SKM-1 (cell line): ENCODE results near the gene EEF1AKMT2.
A peak's percentile ranks its signal among the peaks of the same experiment; 100 is the strongest.
"Not testable (repeated sequence)": the region's sequence is repeated elsewhere in the genome, so short reads cannot be mapped to it uniquely, and the experiment has no call there.

ENCODE experiments used
- DNase-seq: peaks from one replicate; lab custom pipeline; 2025; ENCODE audit not compliant: unreplicated experiment; lab: John Stamatoyannopoulos, UW

The EEF1AKMT2 gene

DNA sequence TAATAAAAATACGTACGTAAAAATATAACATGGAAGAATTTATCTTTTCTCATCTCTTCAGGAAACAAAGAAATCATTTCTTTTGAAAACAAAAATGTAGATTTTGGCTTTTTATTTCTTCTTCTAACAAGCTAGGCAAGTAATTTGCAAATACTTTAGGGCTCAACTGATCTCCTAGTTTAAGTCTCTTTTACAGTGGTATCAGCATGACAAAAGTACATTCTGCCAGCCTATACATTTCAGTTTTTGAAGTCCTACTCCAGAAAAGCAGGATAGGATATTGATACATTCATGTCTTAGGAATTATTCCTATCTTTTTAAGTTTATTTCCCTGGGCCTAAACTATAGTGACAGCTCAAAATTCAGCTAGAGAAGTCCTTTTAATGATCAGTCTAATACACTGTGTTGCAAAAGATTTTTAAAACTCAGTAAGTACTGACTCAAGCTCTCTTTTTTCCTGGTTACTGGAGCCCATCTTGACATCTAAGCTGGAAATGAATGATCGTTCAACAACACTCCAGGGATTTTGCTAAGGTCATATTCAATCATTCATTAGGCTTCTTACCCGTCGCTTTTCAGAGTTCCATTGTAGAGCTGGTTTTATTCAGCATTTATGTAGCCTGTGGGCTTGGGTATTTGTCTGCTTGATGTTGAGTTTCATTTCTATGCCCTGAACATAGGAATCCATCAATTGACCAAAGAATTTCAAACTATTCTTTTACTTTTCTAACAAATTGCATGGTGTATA, 35.4 kb downstream of the EEF1AKMT2 start:
- DNase-seq: no peak

DNA sequence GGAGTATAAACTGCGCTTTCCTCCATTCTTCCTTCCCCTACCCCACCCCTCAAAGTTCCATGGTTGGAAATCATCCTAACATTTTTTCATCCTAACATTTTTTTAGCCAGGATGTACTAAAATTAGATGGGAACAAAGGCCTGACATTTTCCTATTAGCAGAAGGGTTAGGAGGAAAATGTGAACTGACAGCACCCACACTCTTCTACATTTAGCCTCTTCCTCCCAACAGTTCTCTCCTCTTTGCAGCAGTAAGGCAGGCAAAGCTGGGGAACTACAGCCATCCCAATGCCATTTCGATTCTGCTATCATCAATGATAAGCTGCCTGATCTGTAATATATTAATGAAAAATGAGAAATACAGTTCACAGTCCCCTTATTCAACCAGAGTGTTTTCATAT, 36.1 kb downstream of the EEF1AKMT2 start:
- no peak for DNase-seq

DNA sequence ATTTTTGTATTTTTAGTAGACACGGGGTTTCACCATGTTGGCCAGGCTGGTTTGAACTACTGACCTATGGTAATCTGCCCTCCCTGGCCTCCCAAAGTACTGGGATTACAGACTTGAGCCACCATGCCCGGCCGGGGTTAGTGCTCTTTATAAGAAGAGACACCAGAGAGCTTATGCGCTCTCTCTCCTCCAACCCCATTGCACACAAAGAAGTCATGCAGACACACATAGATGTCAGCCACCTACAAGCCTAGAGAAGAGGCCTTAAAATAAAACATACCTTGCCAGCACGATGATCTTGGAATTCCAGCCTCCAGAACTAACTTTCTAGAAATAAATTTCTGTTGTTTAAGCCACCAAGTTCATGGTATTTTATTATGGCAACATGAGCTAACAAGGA, 37.5 kb downstream of the EEF1AKMT2 start:
- DNase-seq: no peak

DNA sequence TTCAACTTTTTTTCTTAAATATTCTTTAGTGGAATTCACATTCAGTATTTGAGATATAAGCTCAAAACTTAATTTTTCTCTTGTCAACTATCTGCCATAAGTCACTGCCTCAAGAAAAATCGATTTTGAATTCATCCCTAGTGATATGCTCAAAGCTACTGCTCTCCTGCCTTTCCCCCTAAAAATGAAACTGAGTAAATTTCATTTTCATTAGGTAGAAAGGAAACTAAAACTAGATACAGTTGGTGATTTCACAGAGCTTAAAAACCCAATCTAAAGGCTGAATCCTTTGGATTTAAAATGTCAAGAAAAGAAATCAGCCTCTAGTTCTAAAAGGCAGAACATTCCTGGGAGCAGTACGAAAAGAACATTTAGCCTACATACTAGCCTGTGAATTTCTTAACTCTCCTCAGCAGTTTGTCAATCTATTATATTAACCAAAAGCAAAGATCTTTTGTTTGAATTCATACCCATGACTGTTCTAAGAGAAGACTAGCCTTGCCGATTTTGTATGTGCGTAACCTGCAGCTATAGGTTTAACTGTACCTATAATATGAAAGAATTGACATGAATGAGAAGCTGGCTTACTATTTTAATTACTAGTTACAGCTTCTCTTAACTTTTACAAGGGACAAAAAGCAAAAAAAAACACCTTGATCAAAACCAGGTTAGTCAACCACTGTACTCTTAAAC, 42.6 kb downstream of the EEF1AKMT2 start:
- DNase-seq: no peak

DNA sequence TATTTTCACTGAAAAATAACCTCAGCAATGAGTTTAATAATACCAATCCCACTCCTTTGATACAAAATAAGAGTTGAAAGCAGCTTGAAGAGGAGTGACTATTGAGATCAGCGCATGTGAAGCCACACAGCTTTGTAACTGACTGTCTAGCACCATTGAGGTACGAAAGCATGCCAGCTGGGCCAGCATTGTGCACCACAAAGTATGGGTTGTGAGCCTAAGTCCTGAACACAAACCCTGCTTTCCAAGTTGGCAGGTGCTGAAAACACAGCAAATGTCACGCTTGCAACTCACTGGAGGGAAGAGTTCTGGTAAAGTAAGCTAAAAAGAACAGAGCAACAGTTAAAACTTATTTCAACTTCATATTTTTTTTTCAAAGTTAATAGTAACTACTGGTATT, 43.5 kb downstream of the EEF1AKMT2 start:
- no peak for DNase-seq

DNA sequence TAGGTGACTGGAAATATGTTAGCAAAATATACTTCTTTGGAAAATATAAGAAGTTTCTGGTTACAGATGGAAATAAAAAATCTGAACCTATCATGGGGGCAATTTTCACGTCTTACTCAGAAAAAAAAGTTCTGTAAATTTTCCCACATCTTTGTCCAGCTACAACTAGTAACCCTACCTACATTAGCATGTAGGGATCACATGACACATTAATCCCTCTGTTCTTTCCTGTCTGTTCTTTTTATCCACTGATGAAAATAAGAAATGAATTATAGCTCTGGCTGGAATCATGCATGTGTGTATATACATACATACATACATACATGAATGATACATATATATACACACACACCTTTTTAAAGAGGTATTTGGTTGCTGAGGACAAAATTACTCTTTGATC, 43.9 kb downstream of the EEF1AKMT2 start:
- no peak for DNase-seq

DNA sequence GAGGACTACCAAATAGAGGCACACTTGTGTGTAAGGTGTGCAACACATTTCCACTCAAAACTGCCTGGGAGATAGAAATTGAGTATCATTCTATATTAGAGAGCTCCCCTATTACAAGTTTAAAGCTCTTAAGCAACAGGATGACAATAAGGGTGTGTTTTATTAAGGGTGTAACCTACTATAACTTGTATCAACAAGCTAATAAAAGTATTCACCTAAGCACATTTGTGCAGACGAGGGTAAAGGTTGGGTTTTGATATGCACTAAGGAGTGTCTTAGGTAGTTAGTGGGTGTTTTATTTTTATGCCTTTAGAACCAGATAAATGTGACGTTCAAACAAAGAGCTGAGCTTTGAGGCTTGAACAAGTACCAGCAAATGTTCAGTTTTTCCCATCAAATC, 44.7 kb downstream of the EEF1AKMT2 start:
- no peak for DNase-seq

DNA sequence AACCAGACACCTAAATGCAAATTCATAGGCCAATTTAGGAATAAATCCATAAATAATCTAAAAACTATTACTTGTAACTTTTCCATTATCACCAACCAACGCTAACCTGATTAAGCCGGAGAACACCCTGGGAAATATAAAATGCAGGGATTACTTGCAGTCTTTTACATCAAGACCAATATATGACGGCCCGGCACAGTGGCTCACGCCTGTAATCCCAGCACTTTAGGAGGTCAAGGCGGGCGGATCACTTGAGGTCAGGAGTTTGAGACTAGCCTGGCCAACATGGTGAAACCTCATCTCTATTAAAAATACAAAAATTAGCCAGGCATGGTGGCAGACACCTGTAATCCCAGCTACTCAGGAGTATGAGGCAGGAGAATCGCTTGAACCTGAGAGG, 45.2 kb downstream of the EEF1AKMT2 start:
- DNase-seq: not testable (repeated sequence)

DNA sequence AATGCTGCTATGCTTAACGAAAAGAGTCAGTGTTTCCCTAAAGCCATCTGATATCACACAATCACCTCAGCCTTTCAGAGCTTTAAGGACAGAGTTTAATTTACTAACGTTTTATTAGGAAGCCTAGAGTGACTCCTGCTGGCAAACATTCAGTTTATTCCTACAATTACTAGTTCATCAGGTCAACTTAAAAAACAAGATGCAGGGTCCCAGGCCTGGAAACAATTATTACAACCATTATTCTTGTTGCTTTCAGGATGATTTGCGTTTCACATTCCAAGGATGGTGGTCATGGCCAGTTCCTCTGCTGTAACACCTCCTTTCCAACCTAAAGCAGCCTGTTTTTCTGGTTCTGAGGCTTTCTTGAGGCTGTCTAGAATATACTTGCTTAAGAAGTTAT, 46.0 kb downstream of the EEF1AKMT2 start:
- peak; percentile 20 for DNase-seq

DNA sequence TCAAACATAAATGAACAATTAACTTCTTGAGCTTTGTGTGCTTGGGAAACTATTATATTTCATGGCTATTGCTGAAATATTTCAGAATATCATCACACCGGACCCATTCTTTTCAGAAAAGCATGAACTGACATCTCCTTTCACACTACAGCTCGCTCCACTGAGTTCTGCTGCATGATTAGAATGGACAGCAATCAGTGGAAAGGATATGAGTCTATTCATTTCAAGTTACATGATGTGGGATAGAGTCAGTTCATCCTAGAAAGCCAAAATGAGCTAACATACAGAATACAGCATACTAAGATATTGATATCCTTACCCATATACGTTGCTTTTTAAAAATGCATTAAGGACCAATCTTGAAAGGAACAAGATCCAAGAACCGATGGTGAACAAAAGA, 46.4 kb downstream of the EEF1AKMT2 start:
- DNase-seq: no peak

DNA sequence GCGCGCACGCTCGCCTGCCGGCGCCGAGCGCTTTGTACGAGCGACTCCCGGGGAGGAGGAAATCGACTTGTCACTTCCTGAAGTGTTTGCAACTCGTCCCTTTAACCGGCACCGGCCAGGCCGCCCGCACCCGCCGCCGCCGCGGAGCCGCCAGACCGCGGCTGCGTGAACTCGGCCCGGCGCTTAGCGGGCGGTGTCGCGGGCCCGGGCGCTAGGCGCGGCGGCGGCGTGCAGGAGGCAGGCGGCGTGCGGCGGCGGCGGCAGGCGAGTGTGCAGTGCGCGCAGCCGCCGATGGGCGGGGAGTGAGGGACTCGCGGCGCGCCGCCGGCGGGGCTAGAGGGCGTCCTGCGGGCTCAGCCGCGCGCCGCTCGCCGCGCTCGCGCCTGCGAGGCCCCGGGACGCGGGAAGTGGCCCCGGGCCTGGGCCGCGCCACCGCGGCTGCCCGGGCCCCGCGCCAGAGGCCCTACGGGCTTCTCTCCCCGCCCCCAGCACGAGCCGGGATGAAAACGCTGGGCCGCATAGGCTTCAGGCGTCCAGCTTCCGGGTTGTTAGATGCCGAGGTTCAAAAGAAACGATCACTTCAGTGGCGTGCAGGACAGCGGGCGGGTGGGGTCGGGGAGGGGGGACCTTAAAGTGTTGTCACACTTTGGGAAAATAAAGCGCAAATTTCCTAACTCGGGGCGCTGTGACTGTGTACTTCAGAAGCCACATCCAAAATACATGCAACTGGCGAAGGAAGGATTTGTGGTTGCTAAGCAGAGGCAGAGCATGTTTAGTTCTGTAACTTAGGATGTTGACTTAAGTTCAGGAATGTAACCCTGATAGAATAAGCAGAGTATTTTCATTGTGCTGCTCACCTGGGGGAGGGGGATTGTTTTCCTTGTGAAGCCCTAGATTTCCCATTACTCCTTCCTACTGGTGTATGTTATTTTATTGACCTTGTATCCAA, 47.3 kb downstream of the EEF1AKMT2 start, which contains the start of gene FAM53B:
Gene FAM53B, minus strand, starts transcription at position 277 of the 949 bp plus-strand sequence. CDS start 37,665 bp downstream, outside the sequence.
- peak; percentile 78 for DNase-seq

DNA sequence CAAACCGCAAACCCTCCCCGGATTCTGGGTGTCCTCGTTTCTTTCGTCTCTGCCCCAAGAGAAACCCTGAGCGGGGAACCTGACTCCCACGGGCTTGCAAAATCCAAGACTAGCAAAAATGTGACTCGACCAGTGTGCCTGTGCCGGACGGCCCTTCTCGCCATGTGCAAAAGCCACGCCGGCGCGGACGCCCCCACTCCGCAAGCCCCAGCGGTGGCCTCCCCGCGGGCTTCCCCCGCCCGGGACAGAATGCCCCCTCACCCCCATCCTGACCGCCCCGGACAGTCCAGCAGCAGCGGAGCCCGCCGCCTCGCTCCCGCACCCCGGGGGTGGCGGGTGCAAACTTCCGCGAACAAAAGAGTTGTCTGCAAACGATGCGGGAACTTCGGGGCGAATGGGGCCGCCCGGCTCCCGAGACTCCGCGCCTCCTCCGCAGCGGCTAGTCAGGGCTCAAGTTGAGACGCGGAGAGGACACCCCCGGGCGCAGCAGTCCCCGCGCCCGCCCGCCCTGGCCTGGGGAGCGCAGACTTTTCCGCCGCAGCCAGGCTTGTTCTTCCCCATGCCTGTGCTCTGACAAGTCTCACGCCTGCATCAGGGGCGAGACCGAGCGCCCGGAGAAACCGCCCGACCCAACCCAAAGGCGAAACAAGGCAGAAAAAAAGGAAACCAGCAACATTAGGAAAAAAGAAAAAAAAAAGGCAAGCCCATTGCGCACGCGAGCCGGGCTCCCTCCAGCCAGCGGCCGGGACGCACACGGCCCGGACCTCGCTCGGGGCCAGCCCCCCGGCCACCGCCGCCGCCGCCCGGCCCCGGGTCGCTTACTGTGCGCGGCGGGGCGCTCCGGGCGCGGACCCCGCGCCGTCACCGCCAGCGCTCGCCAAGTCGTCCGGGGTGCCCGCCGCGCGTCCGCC, 48.2 kb downstream of the EEF1AKMT2 start:
- peak; percentile 13 for DNase-seq

DNA sequence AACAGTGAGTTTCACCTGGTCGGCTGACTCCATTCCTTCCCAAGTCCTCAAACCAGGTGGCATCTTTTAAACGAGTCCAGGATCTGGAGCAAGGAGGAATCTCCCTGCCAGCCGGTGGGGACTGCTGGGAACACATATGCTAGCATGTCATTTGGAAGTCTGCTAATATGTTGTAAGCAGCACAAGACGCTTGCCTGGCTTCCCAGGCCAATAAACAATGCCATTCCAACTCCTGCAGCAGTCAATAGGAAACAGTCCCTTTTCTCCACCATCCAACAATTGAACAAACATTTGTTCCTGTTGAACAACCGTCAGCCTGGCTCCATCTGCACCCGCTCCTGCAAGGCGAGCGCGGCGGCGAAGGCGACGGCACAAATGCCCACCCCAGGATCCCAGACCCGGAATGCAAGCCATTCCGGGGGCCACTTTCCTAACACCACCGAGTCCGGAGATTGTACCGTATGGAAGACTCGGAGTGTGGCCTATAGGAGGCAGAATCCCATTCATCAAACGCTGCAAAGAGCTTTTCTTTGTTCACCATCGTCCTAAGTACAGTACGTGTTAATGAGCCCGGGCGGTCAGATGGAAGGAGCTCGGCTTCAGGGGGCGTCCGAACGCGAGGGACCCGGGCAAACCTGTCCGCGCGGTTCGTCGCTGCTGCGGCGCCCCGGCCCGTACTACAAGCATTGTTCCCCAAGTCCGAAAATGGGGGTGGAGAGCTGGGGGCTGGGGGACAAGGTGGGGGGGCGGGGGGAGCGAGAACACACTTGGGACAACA, 49.1 kb downstream of the EEF1AKMT2 start:
- no peak for DNase-seq

DNA sequence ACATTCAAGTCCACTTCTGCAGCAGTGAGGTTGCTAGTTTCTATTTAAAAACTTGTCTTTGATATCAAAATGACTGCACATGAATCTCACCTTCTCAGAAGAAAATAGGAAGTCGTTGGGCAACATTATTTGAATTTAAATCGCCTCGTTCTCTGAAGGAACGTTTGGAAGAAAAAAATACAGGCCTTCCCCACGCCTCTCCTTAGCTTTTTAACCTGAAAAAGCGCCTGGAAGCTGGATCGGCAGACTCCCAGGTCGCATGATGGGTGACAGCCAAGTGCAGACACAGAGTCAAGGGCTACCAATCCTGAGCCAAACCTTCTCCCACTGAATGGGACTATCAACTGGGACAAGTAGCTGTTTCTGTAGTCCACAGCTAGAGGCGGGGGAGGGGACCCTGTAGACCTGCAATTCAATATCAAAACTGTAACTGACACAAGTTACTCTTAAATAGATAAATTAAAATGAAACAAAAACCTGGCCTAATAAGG, 49.7 kb downstream of the EEF1AKMT2 start:
- DNase-seq: no peak

DNA sequence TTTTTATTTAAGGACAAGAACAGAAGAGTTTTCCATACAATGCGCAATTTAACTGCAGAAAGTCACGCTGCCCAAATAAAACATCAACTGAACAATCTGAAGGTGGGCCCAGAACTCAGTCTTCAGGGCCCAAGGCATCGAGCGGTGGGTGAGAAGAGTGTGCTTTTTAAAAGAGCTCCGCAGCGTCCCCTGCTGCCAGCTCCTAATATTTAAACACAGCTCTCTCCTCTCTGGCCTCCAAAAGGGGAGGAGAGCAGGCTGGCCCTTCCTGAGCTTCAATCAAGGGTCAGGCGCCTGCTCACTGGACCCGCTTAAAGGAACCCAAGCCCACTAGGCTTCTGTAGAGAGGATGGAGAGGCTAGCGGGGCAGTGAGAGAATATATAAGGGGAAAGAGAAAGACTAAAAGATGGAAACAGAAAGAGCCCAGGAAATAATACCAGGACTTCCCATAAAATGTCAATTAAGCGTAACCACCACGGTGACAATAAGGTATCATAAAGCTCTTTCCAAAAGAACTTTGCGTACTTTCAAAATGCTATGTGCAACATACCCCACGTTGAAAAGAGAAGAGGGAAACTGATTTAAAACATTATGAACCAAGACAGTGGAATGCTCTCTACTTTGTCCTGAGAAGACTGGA, 50.3 kb downstream of the EEF1AKMT2 start:
- DNase-seq: peak; percentile 55

DNA sequence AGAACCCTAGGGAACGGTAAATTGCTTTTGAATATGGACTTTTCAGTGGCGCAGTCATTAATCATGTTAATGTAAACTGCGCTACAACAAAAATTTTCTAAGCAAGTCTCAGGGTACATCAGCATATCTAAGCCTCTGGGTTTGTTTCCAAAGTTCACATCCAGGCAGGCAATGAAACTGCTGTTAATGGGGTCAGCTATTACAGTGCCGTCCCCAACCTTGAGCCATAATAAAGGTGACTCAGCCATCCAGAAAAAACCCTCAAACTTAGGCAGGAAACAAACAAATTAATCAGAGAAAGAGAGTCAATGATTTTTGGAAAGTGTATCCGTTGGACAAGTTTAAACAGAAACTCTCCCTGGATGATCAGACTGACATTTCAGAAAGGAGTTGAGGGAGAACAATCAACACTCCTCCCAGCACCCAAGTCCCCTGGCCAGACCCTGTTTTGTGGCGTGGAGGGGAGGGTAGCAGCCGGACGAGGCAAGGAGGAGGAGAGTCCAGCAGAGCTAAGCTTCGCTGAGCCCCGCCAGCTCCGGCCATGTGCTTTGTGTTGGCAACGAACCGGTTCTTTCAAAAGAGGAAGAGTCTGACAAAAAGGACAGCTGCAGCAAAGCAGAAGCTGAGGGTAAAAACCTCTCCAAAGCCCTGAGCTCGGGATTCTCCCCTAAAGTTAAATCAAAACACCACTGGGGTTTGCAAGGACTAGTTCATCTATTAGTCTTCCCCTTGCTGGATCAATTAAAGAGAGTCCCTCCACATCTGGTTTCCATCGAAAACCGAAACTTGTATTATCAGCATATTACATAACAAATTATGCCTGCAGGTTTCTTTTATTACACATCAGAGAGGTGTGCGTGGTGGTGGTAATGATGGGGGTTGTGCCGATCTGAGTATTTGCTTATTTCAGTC, 51.1 kb downstream of the EEF1AKMT2 start:
- peak; percentile 38 for DNase-seq

DNA sequence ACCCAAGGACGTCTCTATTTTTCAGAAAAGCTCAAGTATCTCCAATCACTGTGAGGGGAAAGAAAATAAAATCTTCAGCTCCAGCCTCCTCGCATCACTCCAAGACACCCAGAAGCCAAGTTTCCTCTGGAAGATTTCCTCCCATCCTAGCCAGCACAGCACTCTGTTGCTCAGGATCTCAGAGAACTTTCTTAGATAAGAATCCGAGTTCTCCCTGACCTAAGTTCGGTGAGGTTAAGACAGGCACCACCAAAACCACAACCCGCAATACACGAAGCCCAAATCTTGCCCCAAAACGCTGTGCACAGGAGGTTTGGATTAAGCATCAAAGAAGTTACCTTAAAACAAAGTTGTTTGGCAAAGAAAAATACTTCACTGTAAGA, 51.7 kb downstream of the EEF1AKMT2 start:
- no peak for DNase-seq
